PC-3 (cell line): ENCODE results near the gene BPI. TPM values are rescaled to one million over a fixed set of nuclear protein-coding genes. Genes with fewer than 3 reads are reported as not detected.

Source experiments
- ATAC-seq: fragments of 200-7000 bp; cut with Tn5 transposase; 2 replicates; pipeline ENCODE4 v1.9.1; 2020; ENCODE audit warnings: mild to moderate bottlenecking, moderate library complexity
- BruUV-seq: library from RNA; stranded (reverse); fragments of 400-500 nt; replicated peaks from 2 replicates; lab custom pipeline; 2021; lab: Mats Ljungman, UMichigan
- CTCF ChIA-PET: fragments of 300-600 bp; sonication (Branson Sonifier 250); formaldehyde crosslinking; loops from one replicate; lab custom pipeline; 2022; ENCODE audit warnings: antibody characterized with exemption; lab: Charles Lee
- POLR2A ChIA-PET: fragments of 300-600 bp; sonication (Branson Sonifier 250); formaldehyde crosslinking; loops from one replicate; lab custom pipeline; 2022; ENCODE audit warnings: antibody characterized with exemption; ENCODE audit not compliant: unreplicated experiment; lab: Charles Lee
- DNase-seq: peaks from one replicate; pipeline ENCODE4 v3.0.0-alpha.2; 2015
- H2AFZ ChIP-seq: fragments of 300-600 bp; sonication (generic); 2 replicates; pipeline ENCODE4 v1.6.0; 2016; ENCODE audit warnings: antibody characterized with exemption, low read length
- H3F3A ChIP-seq: fragments of 300-600 bp; sonication (generic); one replicate; pipeline ENCODE4 v1.6.0; 2017; ENCODE audit warnings: antibody characterized with exemption, low read length, control low read depth, mild to moderate bottlenecking; ENCODE audit not compliant: unreplicated experiment
- H3K27ac ChIP-seq: fragments of 300-600 bp; sonication (generic); 2 replicates; pipeline ENCODE4 v1.5.1; 2016; ENCODE audit warnings: mild to moderate bottlenecking, low read length
- H3K27me3 ChIP-seq: fragments of 300-600 bp; sonication (generic); 2 replicates; pipeline ENCODE4 v1.6.1; 2016; ENCODE audit warnings: low read length, mixed read lengths
- H3K36me3 ChIP-seq: fragments of 300-600 bp; sonication (generic); 2 replicates; pipeline ENCODE4 v1.6.1; 2016; ENCODE audit warnings: low read depth, mixed run types, low read length, mixed read lengths
- H3K4me1 ChIP-seq: fragments of 300-600 bp; sonication (generic); 2 replicates; pipeline ENCODE4 v1.5.1; 2016; ENCODE audit warnings: low read length; ENCODE audit not compliant: insufficient read depth
- H3K4me2 ChIP-seq: fragments of 300-600 bp; sonication (generic); 2 replicates; pipeline ENCODE4 v1.6.0; 2016; ENCODE audit warnings: low read length
- H3K4me3 ChIP-seq: fragments of 300-600 bp; sonication (generic); 2 replicates; pipeline ENCODE4 v1.5.1; 2016; ENCODE audit warnings: mild to moderate bottlenecking, low read length, mixed read lengths
- H3K79me2 ChIP-seq: fragments of 300-600 bp; sonication (generic); 2 replicates; pipeline ENCODE4 v1.6.1; 2017; ENCODE audit warnings: low read length, mixed read lengths
- H3K9ac ChIP-seq: fragments of 300-600 bp; sonication (generic); 2 replicates; pipeline ENCODE4 v1.6.0; 2016; ENCODE audit warnings: mild to moderate bottlenecking, low read length
- H3K9me2 ChIP-seq: fragments of 300-600 bp; sonication (generic); replicated peaks from 2 replicates; pipeline ENCODE4 v1.6.1; 2016; ENCODE audit warnings: mixed run types, low read length, mixed read lengths
- H3K9me3 ChIP-seq: fragments of 300-600 bp; sonication (generic); 2 replicates; pipeline ENCODE4 v1.6.1; 2016; ENCODE audit warnings: low read length, mixed read lengths
- H4K20me1 ChIP-seq: fragments of 300-600 bp; sonication (generic); 2 replicates; pipeline ENCODE4 v1.6.1; 2016; ENCODE audit warnings: low read length, mixed read lengths
- EZH2 ChIP-seq: fragments of 300-600 bp; sonication (generic); IDR thresholded peaks from one replicate; pipeline ENCODE4 v1.6.1; 2017; ENCODE audit warnings: antibody characterized with exemption, mild to moderate bottlenecking, low read length; ENCODE audit not compliant: unreplicated experiment
- EZH2phosphoT487 ChIP-seq: fragments of 300-600 bp; sonication (generic); IDR thresholded peaks from 2 replicates; pipeline ENCODE4 v1.6.1; 2018; ENCODE audit warnings: mild to moderate bottlenecking, antibody characterized with exemption, low read length, borderline replicate concordance
- intact Hi-C: fragments of 100-400 bp; cut with micrococcal nuclease; formaldehyde crosslinking; loops from 2 replicates; pipeline ENCODE4 v1.9.0; 2023
- total RNA-seq: library from RNA; depleted of rRNA; stranded (reverse); fragments of >200 nt; gene quantifications from 2 replicates; pipeline ENCODE4 v1.2.3, GENCODE V29; 2014
- TF ChIP-seq, protein P1 (sequence below): fragments of 300-600 bp; sonication (generic); conservative IDR thresholded peaks from 2 replicates; pipeline ENCODE4 v1.5.1; 2017; ENCODE audit warnings: antibody characterized with exemption, low read depth, mild to moderate bottlenecking, low read length

Gene BPI
- total RNA-seq, 1 experiment from 2014 or later: not detected

DNA sequence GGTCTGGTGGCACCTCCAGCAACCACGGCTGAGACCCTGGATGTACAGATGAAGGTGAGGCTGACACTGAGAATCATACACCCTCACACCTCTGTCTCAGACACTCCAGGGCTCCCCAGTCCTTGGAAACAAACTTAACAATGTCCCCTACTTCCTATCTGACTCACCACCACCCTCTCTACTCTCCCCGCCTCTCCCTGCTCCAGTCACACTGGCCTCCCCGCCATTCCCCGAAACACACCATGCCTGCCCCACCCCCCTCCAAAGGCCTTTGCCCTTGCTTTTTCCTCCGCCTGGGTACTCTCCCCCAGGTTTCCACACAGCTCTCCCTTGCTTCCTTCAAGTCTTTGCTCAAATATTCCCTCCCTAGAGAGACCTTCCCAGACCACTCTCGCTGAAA is 16.3 kb downstream of the BPI start:
- no peak for DNase-seq
- no TSS peak for BruUV-seq
- H3K4me1 ChIP-seq: no peaks in the 10 kb centered on the region
- no peaks in the 10 kb centered on the region for H3K9me2 ChIP-seq
- H3K27me3 ChIP-seq: no peaks in the 10 kb centered on the region
- H3K9ac ChIP-seq: no peak overlapping the region
- H3K27ac ChIP-seq: no peak overlapping the region
- intact Hi-C loops: no loop called here
- H3F3A ChIP-seq: no peaks in the 10 kb centered on the region
- H3K4me2 ChIP-seq: no peak overlapping the region
- H3K79me2 ChIP-seq: no peaks in the 10 kb centered on the region
- H4K20me1 ChIP-seq: no peaks in the 10 kb centered on the region
- no peak overlapping the region for H2AFZ ChIP-seq
- no peaks in the 10 kb centered on the region for H3K9me3 ChIP-seq
- ATAC-seq: no peak
- POLR2A ChIA-PET: no interaction called here
- H3K36me3 ChIP-seq: no peaks in the 10 kb centered on the region
- TF ChIP-seq EZH2 (no peak), EZH2phosphoT487 (no peak)
- TF ChIP-seq, protein P1, sequence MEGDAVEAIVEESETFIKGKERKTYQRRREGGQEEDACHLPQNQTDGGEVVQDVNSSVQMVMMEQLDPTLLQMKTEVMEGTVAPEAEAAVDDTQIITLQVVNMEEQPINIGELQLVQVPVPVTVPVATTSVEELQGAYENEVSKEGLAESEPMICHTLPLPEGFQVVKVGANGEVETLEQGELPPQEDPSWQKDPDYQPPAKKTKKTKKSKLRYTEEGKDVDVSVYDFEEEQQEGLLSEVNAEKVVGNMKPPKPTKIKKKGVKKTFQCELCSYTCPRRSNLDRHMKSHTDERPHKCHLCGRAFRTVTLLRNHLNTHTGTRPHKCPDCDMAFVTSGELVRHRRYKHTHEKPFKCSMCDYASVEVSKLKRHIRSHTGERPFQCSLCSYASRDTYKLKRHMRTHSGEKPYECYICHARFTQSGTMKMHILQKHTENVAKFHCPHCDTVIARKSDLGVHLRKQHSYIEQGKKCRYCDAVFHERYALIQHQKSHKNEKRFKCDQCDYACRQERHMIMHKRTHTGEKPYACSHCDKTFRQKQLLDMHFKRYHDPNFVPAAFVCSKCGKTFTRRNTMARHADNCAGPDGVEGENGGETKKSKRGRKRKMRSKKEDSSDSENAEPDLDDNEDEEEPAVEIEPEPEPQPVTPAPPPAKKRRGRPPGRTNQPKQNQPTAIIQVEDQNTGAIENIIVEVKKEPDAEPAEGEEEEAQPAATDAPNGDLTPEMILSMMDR: no peak
- H3K4me3 ChIP-seq: no peak overlapping the region
- CTCF ChIA-PET: no interaction called here

DNA sequence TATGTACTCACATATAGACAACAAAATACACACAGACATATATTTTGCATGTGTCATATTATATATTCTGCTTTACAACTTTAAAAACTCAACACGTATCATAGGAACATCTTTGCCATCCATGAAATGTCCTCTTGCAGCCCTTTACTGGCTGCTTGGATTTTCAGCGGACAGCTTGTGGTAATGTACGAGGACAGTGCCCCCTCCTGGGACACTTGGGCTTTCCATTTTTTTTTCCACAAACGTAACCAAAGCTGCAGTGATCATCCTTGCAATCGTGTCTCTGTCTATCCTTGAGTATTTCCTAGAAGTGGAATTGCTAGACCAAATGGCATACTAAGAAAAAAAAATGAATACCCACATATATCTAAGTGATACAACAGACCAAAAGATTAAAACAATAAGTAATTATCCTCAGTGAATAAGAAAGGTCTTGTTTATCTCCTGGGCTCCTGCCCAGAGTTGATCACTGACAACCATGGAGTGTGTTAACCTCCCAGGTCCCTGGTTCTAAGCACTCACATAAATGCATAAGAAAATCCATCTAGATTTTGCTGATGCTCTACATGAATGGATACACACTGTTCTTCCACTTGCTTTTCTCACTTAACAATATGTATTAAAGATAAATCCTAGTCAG is 18.1 kb downstream of the BPI start:
- DNase-seq (peak; percentile 75), ATAC-seq (peak; percentile 79)
- Histone ChIP-seq H3K36me3 (no peaks in the 10 kb centered on the region), H3K27me3 (no peaks in the 10 kb centered on the region), H3K4me1 (0 out of 2 replicates have a peak, but pooled peaks cover 3% of the 10 kb centered on the region), H3K9ac (no peak overlapping the region), H2AFZ (no peak overlapping the region), H4K20me1 (no peaks in the 10 kb centered on the region), H3F3A (no peaks in the 10 kb centered on the region), H3K4me3 (no peak overlapping the region), H3K79me2 (no peaks in the 10 kb centered on the region), H3K9me2 (no peaks in the 10 kb centered on the region), H3K9me3 (no peaks in the 10 kb centered on the region), H3K27ac (no peak overlapping the region), H3K4me2 (no peak overlapping the region)
- no TSS peak for BruUV-seq
- CTCF ChIA-PET: interaction anchor here (0.5 to 1.1 kb wide), 9 partner anchors 9 to 709 kb away, joined by 3 to 13 read pairs (median 4); no protein-coding TSS in a partner anchor
- intact Hi-C loops: loop anchor here (1.0 kb wide), 2 partner anchors 31 to 93 kb away; no protein-coding TSS in a partner anchor
- TF ChIP-seq EZH2: no peak
- no peak for TF ChIP-seq EZH2phosphoT487
- TF ChIP-seq, protein P1: peak; percentile 92
- POLR2A ChIA-PET: interaction anchor here (0.5 kb wide), 1 partner anchor 47 kb away, joined by 4 read pairs; no protein-coding TSS in a partner anchor

DNA sequence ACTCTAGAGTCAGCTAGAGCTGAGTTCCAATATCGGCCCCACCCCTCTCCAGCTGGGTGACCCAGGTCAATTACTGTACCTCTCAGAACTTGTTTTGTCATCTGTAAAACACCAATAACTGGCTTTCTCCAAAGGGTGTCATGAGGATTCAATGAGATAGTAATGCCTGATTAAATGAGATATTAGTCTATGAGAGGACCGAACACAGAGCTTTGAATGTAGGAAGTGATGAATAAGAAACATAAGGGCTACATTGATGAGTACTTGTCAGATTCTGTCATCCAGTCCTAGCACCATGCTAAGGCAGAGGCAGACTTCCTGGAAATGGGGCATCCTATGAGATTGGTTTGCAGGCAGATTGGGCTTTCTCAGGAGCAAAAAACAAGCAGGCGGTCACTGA is 20.2 kb downstream of the BPI start:
- CTCF ChIA-PET: no interaction called here
- H3K79me2 ChIP-seq: no peaks in the 10 kb centered on the region
- no peak overlapping the region for H3K4me3 ChIP-seq
- H3K27me3 ChIP-seq: no peaks in the 10 kb centered on the region
- TF ChIP-seq, protein P1: no peak
- no peak for TF ChIP-seq EZH2phosphoT487
- no peak for TF ChIP-seq EZH2
- H3K27ac ChIP-seq: no peak overlapping the region
- no peaks in the 10 kb centered on the region for H3K9me3 ChIP-seq
- DNase-seq (no peak), ATAC-seq (no peak)
- H4K20me1 ChIP-seq: no peaks in the 10 kb centered on the region
- H3K9ac ChIP-seq: no peak overlapping the region
- POLR2A ChIA-PET: no interaction called here
- no peak overlapping the region for H3K4me2 ChIP-seq
- BruUV-seq: no TSS peak
- no peaks in the 10 kb centered on the region for H3K9me2 ChIP-seq
- intact Hi-C loops: no loop called here
- no peak overlapping the region for H2AFZ ChIP-seq
- no peaks in the 10 kb centered on the region for H3K36me3 ChIP-seq
- H3F3A ChIP-seq: no peaks in the 10 kb centered on the region
- 0 out of 2 replicates have a peak, but pooled peaks cover 3% of the 10 kb centered on the region for H3K4me1 ChIP-seq
